ENCODE results near the gene HNRNPAB.

DNA sequence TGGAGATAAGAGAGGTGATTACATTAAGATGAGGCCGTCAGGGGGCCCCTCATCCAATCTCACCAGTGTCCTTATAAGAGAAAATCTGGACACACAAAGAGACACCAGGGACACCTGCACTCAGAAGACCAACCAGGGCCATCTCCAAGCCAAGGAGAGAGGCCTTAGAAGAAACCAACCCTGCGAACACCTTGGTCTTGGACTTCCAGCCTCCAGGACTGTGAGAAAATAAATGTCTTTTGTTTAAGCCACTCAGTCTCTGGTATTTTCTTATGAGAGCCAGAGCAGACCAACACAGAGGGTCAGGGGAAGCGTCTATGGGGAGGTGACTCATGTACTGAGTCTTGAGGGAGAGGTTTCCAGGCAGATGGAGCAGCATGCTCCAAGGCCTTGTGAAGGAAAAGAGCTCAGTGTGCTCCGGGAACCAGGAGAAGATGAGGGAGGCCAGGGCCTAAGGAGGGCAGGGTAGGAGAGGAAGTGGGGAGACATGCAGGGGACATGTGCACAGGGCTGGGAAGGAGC lies 22.9 kb downstream of the HNRNPAB start:
- TF ChIP-seq EP300 (IDR thresholded peaks at IDR 0.05) (no peak), CTCF (IDR thresholded peaks at IDR 0.05) (no peak), POLR2A (IDR thresholded peaks at IDR 0.05) (no peak)
